Mucosa of gallbladder (tissue), 1 donor: ENCODE data around the gene PSMD2. TPM values are rescaled to one million over a fixed set of nuclear protein-coding genes. Genes with fewer than 3 reads are reported as not detected.

Experiments used
- DNase-seq: peaks from one replicate; pipeline ENCODE4 v3.0.0-alpha.2; 2020; ENCODE audit warnings: low spot score
- total RNA-seq: library from RNA; stranded (reverse); gene quantifications from one replicate; pipeline ENCODE4 v1.2.1, GENCODE V29; 2021
- donor health status: DM: no; HTN: no; CAD: no.

PSMD2 gene
- total RNA-seq, 1 donor from 2014 or later: 174 TPM

GRCh38 chr3:184316792-184317191, 17.8 kb downstream of the PSMD2 start:
- DNase-seq: no peak

- no peak for DNase-seq
These were observed 18.2 kb downstream of the PSMD2 start for GRCh38 chr3:184317201-184317600.

- DNase-seq: peak; percentile 94
These were observed 21.0 kb downstream of the PSMD2 start for GRCh38 chr3:184320104-184320445.

- no peak for DNase-seq
These were observed 22.6 kb downstream of the PSMD2 start for GRCh38 chr3:184321666-184322065.

GRCh38 chr3:184322731-184323487, 23.9 kb downstream of the PSMD2 start:
- DNase-seq: no peak

GRCh38 chr3:184323696-184324095, 24.7 kb downstream of the PSMD2 start:
- DNase-seq: no peak

GRCh38 chr3:184325269-184325668, 26.2 kb downstream of the PSMD2 start:
- DNase-seq: no peak

GRCh38 chr3:184325715-184326369, 26.8 kb downstream of the PSMD2 start:
- DNase-seq: no peak

GRCh38 chr3:184327171-184327570, 28.1 kb downstream of the PSMD2 start:
- DNase-seq: no peak

- DNase-seq: no peak
These were observed 29.5 kb downstream of the PSMD2 start for GRCh38 chr3:184328516-184328915.

GRCh38 chr3:184332370-184333090, 33.5 kb downstream of the PSMD2 start:
- DNase-seq: no peak

- no peak for DNase-seq
These were observed 34.1 kb downstream of the PSMD2 start for GRCh38 chr3:184333190-184333589.

GRCh38 chr3:184333700-184334099, 34.7 kb downstream of the PSMD2 start:
- no peak for DNase-seq

GRCh38 chr3:184334470-184335158, 35.6 kb downstream of the PSMD2 start:
- no peak for DNase-seq

- no peak for DNase-seq
These were observed 36.2 kb downstream of the PSMD2 start for GRCh38 chr3:184335291-184335660.

GRCh38 chr3:184335661-184336546, 36.9 kb downstream of the PSMD2 start:
- DNase-seq: peak; percentile 89

- DNase-seq: no peak
These were observed 37.7 kb downstream of the PSMD2 start for GRCh38 chr3:184336547-184337398.

GRCh38 chr3:184337399-184337714, 38.3 kb downstream of the PSMD2 start, which contains the start of gene FAM131A:
FAM131A (plus strand) TSS chr3:184337600; CDS start chr3:184337631, 31 bp downstream.
- DNase-seq: peak; percentile 64

GRCh38 chr3:184337981-184338380, 38.9 kb downstream of the PSMD2 start:
- DNase-seq: no peak

- DNase-seq: peak; percentile 82
These were observed 39.5 kb downstream of the PSMD2 start for GRCh38 chr3:184338511-184338945.
